HG02588 (cell line): ENCODE data around the gene PPP5C.
"Not testable (repeated sequence)": the region's sequence is repeated elsewhere in the genome, so short reads cannot be mapped to it uniquely, and the experiment has no call there.

ENCODE experiments used
- ATAC-seq: cut with Tn5 transposase; IDR thresholded peaks from one replicate; pipeline ENCODE4 v1.9.1; 2021; ENCODE audit warnings: mild to moderate bottlenecking, moderate library complexity; ENCODE audit not compliant: unreplicated experiment

Gene PPP5C

GRCh38 chr19:46384396-46384795, 37.5 kb downstream of the PPP5C start:
- no peak for ATAC-seq

DNA sequence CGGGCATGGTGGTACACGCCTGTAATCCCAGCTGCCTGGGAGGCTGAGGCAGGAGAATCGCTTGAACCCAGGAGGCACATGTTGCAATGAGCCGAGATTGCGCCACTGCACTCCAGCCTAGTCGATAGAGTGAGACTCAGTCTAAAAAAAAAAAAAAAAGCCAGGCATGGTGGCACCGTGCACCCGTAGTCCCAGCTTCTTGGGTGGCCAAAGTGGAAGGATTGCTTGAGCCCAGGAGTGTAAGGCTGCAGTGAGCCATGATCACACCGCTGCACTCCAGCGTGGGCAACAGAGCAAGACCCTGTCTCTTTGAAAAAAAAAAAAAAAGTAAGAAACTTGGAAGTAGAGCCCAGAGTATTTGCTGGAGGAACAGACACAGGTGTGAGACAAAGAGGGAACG, 38.7 kb downstream of the PPP5C start:
- ATAC-seq: no peak

- ATAC-seq: no peak
Measured at GRCh38 chr19:46386151-46386550, 39.3 kb downstream of the PPP5C start.

DNA sequence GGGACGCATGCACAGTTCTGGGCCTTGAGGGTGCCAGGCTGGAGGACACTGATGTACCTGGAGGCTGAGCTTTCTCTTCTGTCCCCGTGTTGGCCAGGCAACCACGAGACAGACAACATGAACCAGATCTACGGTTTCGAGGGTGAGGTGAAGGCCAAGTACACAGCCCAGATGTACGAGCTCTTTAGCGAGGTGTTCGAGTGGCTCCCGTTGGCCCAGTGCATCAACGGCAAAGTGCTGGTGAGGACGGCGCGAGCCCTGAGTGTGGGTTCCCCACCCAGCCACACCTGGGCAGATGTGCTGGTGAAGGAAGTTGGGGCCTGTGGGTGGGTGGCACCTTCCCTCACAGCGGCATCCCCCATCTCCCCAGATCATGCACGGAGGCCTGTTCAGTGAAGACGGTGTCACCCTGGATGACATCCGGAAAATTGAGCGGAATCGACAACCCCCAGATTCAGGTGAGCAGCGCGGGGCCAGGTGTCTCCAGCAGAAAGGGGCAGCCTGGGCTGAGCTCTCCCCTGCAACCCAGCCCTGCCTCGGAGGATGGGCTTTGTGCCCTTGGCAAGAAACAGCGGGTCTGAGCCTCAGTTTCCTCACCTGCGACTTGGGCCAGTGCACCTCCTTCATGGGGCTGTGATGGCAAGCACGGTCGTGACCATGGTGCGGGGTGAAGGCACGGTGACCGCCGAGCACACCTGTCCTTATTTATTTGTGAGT, 40.3 kb downstream of the PPP5C start:
- ATAC-seq: no peak

DNA sequence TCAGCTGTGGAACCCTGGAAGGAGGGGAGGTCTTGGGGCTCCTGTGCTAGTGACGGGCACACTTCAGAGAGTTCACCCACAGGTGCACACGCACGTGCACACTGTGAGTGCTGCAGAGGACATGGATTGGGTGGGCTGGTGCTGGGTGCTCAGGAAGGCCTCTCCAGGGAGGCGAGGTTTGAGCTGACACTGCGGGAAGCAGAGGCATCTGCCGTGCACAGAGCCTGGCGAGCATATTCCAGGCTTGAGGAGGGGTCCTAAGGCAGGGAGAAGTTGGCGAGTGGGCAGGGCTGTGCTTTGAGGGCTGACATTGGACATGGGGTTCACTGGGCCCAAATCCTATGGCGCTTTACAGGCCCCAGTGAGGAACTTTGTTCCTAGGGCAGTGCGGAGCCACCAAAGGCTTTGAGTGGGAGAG, 40.8 kb downstream of the PPP5C start:
- ATAC-seq: no peak

DNA sequence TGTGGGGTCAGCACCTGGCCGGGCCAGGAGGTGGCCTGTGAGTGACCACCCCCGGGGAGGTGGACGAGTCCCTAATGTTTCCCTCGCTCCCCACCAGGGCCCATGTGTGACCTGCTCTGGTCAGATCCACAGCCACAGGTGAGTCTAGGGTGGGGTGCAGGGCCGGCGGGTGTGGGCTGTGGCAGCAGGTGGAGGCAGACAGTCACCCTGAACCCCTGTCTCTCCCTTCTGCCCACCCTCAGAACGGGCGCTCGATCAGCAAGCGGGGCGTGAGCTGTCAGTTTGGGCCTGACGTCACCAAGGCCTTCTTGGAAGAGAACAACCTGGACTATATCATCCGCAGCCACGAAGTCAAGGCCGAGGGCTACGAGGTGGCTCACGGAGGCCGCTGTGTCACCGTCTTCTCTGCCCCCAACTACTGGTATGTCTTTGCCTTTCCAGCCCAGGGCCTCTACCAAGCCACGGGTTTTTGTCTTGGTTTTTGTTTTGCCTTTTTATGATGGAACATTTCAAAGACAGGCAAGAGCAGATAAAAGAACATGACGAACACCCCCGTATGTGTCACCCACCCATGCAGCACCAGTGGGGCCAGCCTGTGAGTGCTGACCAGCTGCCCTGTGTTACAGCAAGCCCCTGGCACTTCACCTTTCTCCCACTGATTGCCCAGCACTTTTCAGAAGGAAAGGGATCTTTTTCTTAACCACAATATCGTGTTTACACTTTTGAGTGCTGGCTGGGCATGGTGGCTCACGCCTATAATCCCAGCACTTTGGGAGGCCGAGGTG, 41.6 kb downstream of the PPP5C start:
- no peak for ATAC-seq

- ATAC-seq: no peak
Measured at GRCh38 chr19:46390121-46390858, 43.4 kb downstream of the PPP5C start.

- no peak for ATAC-seq
Measured at GRCh38 chr19:46390866-46391265, 44.0 kb downstream of the PPP5C start.

DNA sequence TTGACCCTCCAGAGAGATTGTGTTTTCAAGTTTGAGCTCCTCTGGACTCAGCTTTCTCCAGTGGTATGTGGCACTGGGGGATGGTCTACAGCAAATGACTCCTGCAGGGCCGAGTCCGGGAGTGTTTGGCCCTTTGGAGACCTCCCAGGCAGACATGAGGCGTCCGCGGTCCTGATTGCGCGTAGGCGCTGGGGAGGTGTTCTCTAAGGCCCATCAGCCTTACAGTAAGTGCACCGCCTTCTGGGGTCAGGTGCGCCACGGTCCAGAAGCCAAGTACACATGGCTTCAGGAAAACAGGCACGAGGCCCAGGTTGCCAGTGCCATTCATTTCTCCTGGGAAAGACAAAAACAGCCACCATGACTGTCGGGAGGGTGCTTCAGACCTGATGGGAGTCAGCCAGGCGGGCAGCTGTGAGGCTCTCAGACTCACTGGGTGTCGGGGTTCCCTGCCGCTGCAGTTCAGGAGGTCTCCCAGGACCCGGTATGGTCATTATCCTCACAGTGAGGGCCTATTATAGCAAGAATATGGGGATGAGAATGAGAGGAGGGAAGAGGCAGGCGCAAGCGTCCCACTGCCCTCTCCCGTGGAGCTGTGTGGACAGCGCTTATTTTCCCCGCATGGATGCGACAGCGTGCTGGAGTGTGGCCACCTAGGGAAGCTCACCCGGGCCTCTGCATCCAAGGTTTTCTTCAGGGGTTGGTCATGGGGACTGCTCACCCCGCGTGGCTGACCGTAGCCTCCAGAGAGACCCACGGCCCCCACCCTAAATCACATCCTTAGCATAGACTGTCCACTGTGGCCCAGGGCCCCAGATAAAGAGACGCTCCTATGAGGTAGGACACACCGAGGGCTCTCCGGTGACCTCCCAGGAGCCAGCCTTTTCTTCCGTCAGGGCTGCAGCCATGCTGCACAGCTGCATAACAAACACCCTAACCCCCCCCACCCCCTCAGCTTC, 44.7 kb downstream of the PPP5C start:
- ATAC-seq: no peak

- ATAC-seq: no peak
Measured at GRCh38 chr19:46392252-46392801, 45.4 kb downstream of the PPP5C start.

GRCh38 chr19:46392837-46393236, 46.0 kb downstream of the PPP5C start:
- ATAC-seq: no peak

DNA sequence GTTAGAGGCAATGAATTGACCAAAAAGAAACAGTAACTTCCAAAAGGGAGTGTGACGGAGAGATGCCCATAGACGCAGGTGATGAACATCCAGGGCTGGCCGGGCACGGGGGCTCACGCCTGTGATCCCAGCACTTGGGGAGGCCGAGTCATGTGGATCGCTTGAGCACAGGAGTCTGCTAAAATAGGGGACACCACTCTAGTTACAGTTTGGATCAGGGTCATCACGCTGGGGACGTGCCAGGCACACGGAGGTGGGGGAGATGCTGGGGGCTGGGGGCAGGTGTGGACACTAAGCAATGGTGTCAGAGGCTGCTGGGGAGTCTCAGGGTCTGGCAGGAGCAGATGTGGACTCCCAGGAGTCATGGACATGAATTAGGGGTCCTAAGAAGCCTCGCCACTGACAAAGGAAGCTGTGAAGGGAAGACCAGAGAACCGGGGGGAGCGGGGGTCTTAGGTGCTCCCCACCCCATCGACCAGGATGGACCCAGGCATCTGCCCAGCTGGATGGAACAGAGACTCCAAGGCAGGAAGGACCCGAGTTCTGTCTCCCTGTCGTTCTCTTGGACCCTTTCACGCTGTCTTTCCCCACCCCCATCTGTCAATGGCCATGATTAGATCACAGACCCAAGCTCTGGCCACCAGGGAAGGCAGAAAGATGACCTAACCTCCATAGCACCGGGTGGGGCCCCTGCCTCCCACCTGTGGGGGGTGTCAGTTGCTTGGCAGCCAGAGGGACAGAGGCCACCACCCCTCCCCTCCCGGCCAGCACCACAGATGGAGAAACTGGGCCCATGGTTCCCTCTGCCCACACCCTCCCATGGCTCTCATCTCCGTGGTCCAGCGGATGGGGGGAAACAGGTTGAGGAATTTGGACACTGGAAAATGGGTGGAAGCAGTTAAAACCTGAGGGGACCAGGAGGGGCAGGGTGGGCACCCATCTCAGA, 46.8 kb downstream of the PPP5C start:
- ATAC-seq: no peak

GRCh38 chr19:46394402-46394797, 47.5 kb downstream of the PPP5C start:
- no peak for ATAC-seq

DNA sequence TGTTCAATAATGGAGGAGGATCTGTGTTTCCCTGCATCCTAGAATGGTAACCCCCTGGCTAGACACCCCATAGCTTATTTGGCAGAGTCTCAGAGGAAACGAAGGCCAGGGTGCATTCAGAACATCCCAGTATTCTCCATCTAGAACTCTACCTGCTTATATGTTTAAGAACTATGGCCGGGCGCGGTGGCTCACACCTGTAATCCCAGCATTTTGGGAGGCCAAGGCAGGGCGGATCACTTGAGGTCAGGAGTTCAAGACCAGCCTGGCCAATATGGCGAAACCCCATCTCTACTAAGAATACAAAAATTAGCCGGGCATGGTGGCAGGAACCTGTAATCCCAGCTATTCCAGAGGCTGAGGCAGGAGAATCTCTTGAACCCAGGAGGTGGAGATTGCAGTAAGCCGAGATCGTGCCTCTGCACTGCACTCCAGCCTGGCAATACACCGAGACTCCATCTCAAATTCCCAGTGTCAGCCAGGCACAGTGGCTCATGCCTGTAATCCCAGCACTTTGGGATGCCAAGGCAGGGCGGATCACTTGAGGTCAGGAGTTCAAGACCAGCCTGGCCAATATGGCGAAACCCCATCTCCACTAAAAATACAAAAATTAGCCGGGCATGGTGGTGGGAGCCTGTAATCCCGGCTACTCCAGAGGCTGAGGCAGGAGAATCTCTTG, 51.1 kb downstream of the PPP5C start:
- ATAC-seq: not testable (repeated sequence)

DNA sequence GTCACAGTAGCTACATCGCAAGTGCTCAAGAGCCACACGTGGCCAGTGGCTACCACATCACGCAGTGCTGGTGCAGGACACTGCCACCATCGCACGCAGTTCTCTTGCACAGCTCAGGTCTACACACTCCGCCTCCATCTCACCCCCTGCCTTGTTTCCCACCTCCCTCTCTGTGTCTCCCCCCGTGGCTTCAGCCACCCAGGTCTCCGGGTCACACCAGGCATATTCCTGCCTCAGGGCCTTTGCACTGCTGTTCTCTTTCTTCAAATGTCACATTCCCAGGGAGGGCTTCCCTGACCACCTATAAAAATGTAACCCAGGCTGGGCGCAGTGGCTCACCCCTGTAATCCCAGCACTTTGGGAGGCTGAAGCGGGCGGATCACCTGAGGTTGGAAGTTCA, 55.8 kb downstream of the PPP5C start:
- ATAC-seq: no peak

DNA sequence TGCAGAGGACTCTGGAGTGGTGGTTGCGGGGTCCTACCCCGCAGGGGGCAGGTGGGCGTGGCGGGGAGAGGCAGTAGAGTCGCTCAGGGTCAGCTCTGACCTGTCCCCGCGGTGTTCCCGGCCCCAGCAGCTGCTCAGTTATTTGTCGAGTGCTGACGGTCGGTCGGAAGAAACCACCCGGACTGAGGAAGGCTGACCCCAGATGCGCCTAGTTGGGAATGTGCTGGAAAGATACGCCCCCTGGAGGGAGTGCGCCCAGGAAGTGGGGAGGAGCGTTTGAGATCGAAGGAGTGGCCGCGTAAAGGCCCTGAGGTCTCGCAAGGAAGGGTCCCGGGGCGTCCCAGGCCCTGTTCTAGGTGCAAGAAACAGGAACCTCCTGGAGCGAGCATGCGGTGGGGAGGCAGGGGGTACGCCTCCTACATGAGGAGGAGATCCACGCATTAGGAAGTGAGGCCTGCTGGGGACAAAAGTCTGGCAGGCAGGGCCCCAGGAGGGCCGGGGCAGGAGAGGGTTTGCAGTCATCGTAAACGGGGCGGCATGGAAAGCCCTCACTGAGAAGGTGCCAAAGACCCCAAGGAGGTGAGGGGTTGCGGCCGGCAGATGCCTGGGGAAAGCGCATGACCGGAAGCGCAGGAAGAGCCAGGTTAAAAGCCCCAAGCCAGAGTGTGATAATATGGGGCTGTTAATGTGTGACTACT, 57.3 kb downstream of the PPP5C start:
- no peak for ATAC-seq

GRCh38 chr19:46404753-46405468, 58.0 kb downstream of the PPP5C start:
- ATAC-seq: no peak
